GM19099 (cell line): Measurements from ENCODE around the gene VGLL4.

ENCODE experiments used
- POLR2A ChIP-seq: IDR thresholded peaks from 3 replicates; pipeline ENCODE4 v1.6.1; 2011; ENCODE audit warnings: low read depth; ENCODE audit not compliant: insufficient read length; ENCODE audit errors: extremely low read depth

The VGLL4 gene

GRCh38 chr3:11591391-11592282 is 52.1 kb downstream of the VGLL4 start:
- TF ChIP-seq POLR2A: no peak

- TF ChIP-seq POLR2A: no peak
Measured at GRCh38 chr3:11591002-11591355, 52.7 kb downstream of the VGLL4 start.

- no peak for TF ChIP-seq POLR2A
Measured at GRCh38 chr3:11589706-11590105, 54.0 kb downstream of the VGLL4 start.

- TF ChIP-seq POLR2A: no peak
Measured at GRCh38 chr3:11588755-11589154, 55.0 kb downstream of the VGLL4 start.

GRCh38 chr3:11588338-11588737 is 55.4 kb downstream of the VGLL4 start:
- no peak for TF ChIP-seq POLR2A

GRCh38 chr3:11587766-11588165 is 55.9 kb downstream of the VGLL4 start:
- no peak for TF ChIP-seq POLR2A

- TF ChIP-seq POLR2A: no peak
Measured at GRCh38 chr3:11584570-11584969, 59.1 kb downstream of the VGLL4 start.

- no peak for TF ChIP-seq POLR2A
Measured at GRCh38 chr3:11583638-11584046, 60.1 kb downstream of the VGLL4 start.

- no peak for TF ChIP-seq POLR2A
Measured at GRCh38 chr3:11583235-11583634, 60.5 kb downstream of the VGLL4 start.

GRCh38 chr3:11582191-11582968 is 61.3 kb downstream of the VGLL4 start:
- no peak for TF ChIP-seq POLR2A

- TF ChIP-seq POLR2A: no peak
Measured at GRCh38 chr3:11581237-11582190, 62.2 kb downstream of the VGLL4 start.

- no peak for TF ChIP-seq POLR2A
Measured at GRCh38 chr3:11580645-11581044, 63.1 kb downstream of the VGLL4 start.

- TF ChIP-seq POLR2A: no peak
Measured at GRCh38 chr3:11578169-11578568, 65.5 kb downstream of the VGLL4 start.

GRCh38 chr3:11576453-11576852 is 67.3 kb downstream of the VGLL4 start:
- no peak for TF ChIP-seq POLR2A

- TF ChIP-seq POLR2A: no peak
Measured at GRCh38 chr3:11575677-11576076, 68.0 kb downstream of the VGLL4 start.
